Uterus (tissue), 4 donors: ENCODE data around the gene ZSWIM6. TPM values are rescaled to one million over a fixed set of nuclear protein-coding genes. Genes with fewer than 3 reads are reported as not detected.

ENCODE experiments used
- DNase-seq, 2 donors: peaks; one replicate each; pipeline ENCODE4 v3.0.0-alpha.2; 2019 to 2020
- H3K27ac ChIP-seq, 2 donors: fragments of 200-600 bp; sonication (generic); 1 replicate in 1 of 2; 2 replicates in 1 of 2; pipeline ENCODE4 v1.5.1; 2016 to 2018
- H3K27me3 ChIP-seq, 2 donors: fragments of 200-600 bp; sonication (generic); one replicate each; pipeline ENCODE4 v1.5.1; 2018 to 2019; ENCODE audit warnings: control low read depth in 1 of 2
- H3K36me3 ChIP-seq, 2 donors: fragments of 200-600 bp; sonication (generic); one replicate each; pipeline ENCODE4 v1.5.1; 2019; ENCODE audit warnings: control low read depth in 1 of 2
- H3K4me1 ChIP-seq, 2 donors: fragments of 200-600 bp; sonication (generic); one replicate each; pipeline ENCODE4 v1.5.1; 2018 to 2019; ENCODE audit warnings: control low read depth in 1 of 2
- H3K4me3 ChIP-seq, 2 donors: fragments of 200-600 bp; sonication (generic); 1 replicate in 1 of 2; 2 replicates in 1 of 2; pipeline ENCODE4 v1.5.1; 2018 to 2019; ENCODE audit warnings: mild to moderate bottlenecking in 1 of 2
- H3K9me3 ChIP-seq, 2 donors: fragments of 200-600 bp; sonication (generic); one replicate each; pipeline ENCODE4 v1.5.1; 2019; ENCODE audit warnings: control low read depth in 1 of 2
- POLR2A ChIP-seq, 2 donors: fragments of 450-650 bp; IDR thresholded peaks; one replicate each; pipeline ENCODE4 v1.6.1; 2016; ENCODE audit warnings: antibody characterized with exemption in 2 of 2, mild to moderate bottlenecking in 1 of 2, moderate library complexity in 1 of 2
- intact Hi-C: fragments of 100-400 bp; cut with DNase I; formaldehyde crosslinking; loops from one replicate; pipeline ENCODE4 v1.15.1; 2023; ENCODE audit warnings: low total_unique reads
- total RNA-seq, 4 donors: library from RNA; depleted of rRNA in 3 of 4; stranded (reverse); fragments of >200 nt in 3 of 4; gene quantifications; one replicate each; pipeline versions ENCODE4 v1.1.0 to v1.2.4, GENCODE V29; 2014 to 2023
- TF ChIP-seq, protein P1 (sequence below), 4 experiments: fragments of 200-600 bp in 2 of 4; fragments of 450-650 bp in 2 of 4; sonication (generic) in 2 of 4; IDR thresholded peaks; one replicate each; pipeline ENCODE4 v1.5.1; 2016 to 2019; ENCODE audit warnings: antibody characterized with exemption in 4 of 4, mild to moderate bottlenecking in 2 of 4, moderate library complexity in 1 of 4
- donor health status: DM: yes; HTN: yes; CAD: no.

ZSWIM6 gene
- total RNA-seq, 4 donors from 2014 or later: 4.1 to 14.8 (median 11.1) TPM

DNA sequence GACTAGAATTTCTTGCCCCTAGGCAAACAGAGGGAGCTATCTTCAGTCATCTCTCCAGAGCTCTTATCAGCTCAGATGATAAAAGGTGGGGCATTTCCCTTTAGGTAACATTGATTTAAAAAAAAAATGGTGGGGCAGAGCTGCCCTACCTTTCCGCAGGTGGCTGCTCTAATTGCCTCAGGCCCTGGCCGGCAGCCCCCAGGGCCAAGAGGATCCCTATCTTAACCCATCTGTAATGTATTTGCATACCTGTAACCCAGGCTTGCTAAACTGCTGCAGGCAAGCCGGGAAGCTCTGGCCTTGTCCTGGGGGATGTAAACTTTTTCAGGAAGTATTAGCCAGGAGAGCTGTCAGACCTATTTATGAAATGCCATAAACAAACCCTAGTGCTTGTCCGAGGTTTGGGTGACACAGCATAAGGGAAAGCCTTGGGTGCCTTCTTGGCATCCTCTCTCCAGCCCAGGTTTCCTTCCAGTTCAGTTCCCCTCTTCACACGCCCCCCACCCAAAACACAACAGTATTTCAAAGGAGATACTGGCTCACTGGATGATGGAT is 20.9 kb upstream of the ZSWIM6 start:
- H3K36me3 ChIP-seq: no peaks in the 10 kb centered on the region
- intact Hi-C loops: no loop called here
- no peak overlapping the region for H3K4me3 ChIP-seq
- H3K27ac ChIP-seq: no peak overlapping the region
- TF ChIP-seq, protein P1, sequence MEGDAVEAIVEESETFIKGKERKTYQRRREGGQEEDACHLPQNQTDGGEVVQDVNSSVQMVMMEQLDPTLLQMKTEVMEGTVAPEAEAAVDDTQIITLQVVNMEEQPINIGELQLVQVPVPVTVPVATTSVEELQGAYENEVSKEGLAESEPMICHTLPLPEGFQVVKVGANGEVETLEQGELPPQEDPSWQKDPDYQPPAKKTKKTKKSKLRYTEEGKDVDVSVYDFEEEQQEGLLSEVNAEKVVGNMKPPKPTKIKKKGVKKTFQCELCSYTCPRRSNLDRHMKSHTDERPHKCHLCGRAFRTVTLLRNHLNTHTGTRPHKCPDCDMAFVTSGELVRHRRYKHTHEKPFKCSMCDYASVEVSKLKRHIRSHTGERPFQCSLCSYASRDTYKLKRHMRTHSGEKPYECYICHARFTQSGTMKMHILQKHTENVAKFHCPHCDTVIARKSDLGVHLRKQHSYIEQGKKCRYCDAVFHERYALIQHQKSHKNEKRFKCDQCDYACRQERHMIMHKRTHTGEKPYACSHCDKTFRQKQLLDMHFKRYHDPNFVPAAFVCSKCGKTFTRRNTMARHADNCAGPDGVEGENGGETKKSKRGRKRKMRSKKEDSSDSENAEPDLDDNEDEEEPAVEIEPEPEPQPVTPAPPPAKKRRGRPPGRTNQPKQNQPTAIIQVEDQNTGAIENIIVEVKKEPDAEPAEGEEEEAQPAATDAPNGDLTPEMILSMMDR (IDR thresholded peaks at IDR 0.05): no peak
- TF ChIP-seq POLR2A (IDR thresholded peaks at IDR 0.05): no peak
- no peaks in the 10 kb centered on the region for H3K9me3 ChIP-seq
- H3K27me3 ChIP-seq: no peaks in the 10 kb centered on the region
- no peak for DNase-seq
- H3K4me1 ChIP-seq: no peaks in the 10 kb centered on the region

DNA sequence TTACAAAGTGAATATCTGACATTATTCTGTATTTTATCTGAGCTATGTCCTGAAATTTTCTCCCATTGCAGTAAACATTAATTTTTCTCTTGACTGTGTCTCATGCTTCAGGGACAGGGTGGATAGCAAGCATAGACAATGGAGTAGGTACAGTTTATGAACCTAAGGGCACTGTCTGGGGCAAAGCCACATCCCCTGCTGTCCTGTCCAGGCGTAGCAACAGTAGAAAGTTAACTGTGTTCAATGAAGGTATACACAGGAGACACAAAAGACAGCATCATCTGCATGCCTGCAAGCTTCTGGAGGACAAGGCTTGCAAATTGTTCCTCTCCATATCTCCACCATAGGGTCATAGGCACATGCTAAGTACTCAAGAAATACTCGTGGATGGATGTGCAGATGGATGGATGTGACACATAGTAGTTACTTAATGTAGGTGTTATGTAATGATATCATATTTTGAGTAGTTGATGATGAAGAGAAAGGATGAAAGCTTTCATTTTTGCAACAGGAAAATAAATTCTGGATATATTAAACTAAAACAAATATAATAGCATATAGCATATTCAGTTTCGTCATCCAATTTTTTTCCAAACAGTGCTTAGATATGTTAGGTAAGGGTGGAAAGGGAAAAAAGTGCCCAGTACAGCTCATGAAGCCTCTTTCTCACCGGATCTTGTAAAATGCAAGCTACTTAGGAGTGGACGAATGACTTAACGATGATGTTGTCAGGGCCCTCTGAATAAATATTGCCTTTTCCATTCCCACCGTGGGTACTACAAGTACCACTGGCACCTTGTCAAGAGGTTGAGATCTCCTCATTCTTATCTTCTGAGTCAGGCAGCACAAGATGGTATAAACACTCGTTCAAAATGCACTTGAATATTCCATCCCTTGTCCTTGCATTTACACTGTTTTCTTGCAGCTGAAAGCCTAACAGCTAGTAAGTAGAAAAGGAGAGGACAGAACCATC is 19.9 kb upstream of the ZSWIM6 start:
- TF ChIP-seq POLR2A (IDR thresholded peaks at IDR 0.05): no peak
- TF ChIP-seq, protein P1 (IDR thresholded peaks at IDR 0.05): no peak
- intact Hi-C loops: no loop called here
- Histone ChIP-seq H3K4me3 (no peak overlapping the region), H3K4me1 (no peaks in the 10 kb centered on the region), H3K27me3 (no peaks in the 10 kb centered on the region), H3K27ac (no peak overlapping the region), H3K9me3 (no peaks in the 10 kb centered on the region), H3K36me3 (no peaks in the 10 kb centered on the region)
- DNase-seq: no peak

DNA sequence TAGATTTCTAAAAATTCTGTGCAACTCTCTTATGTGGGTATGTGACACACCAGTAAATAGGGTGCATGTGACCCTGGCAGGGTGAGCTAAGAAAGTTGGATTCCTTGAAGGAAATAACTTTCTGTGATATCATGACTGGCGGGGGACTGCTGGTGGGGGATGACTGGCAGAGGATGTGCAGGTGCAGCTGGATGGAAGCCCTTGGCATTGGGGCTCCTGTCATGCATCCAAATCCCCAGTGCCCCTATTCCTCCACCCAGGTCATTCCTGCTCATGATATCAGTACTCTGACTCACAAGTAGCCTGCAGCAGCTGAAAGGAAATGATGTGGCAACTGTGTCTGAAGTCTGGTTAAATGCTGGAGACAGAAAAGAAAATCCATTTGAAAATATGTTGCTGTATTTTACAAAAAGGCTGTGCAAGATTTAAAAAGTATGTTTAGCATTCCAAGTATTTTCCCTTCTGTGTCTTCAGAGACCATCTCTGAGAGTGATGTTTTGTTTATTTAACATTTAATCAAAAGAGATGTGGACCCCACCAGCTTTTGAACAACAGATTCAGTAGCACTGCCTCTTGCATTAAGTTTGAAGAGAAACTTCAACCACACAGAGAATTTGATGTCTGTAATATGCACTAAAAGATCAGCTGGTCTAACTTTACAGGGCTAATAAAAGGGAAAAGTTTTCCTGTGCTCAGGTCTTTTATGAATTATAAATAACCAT is 17.9 kb upstream of the ZSWIM6 start:
- Histone ChIP-seq H3K4me3 (no peak overlapping the region), H3K36me3 (no peaks in the 10 kb centered on the region), H3K27me3 (no peaks in the 10 kb centered on the region), H3K4me1 (no peaks in the 10 kb centered on the region), H3K27ac (no peak overlapping the region), H3K9me3 (no peaks in the 10 kb centered on the region)
- TF ChIP-seq, protein P1 (IDR thresholded peaks at IDR 0.05): no peak
- no peak for DNase-seq
- intact Hi-C loops: no loop called here

DNA sequence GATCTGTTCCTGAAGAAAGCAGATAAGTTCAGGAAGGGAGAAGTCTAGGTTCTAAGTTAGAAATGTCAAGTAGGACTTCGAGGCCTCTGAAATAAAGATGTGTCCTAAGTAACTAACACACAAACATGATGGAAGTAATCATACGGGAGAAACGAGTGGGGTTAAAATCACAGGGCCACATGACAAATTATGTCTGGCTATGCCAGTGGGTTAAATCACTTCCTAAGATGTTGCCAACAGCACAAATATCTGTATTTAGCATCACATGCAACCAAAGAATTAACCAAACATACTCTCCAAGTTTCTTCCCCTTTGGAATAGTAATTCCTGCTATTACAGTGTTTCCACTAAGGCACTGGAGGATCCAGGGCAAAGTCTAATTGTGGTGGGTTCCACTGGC is 13.7 kb upstream of the ZSWIM6 start:
- no peaks in the 10 kb centered on the region for H3K36me3 ChIP-seq
- DNase-seq: no peak
- H3K27ac ChIP-seq: no peak overlapping the region
- H3K4me1 ChIP-seq: no peaks in the 10 kb centered on the region
- no peak overlapping the region for H3K4me3 ChIP-seq
- intact Hi-C loops: no loop called here
- H3K9me3 ChIP-seq: no peaks in the 10 kb centered on the region
- TF ChIP-seq, protein P1 (IDR thresholded peaks at IDR 0.05): no peak
- TF ChIP-seq POLR2A (IDR thresholded peaks at IDR 0.05): no peak
- H3K27me3 ChIP-seq: no peaks in the 10 kb centered on the region
